Activated B cell treated with CpG ODN at 0.5 μM for 24 hours (primary cell): ENCODE measurements around the gene LEP. TPM values are rescaled to one million over a fixed set of nuclear protein-coding genes. Genes with fewer than 3 reads are reported as not detected.

ENCODE experiments used
- ATAC-seq: fragments of 200-7000 bp; cut with Tn5 transposase; one replicate; pipeline ENCODE4 v1.10.0; 2021; ENCODE audit warnings: low read depth, mild to moderate bottlenecking, moderate library complexity
- CTCF ChIA-PET: fragments of 350-600 bp; sonication (Branson Sonifier 250); formaldehyde crosslinking; loops from one replicate; lab custom pipeline; 2021; ENCODE audit warnings: antibody characterized with exemption; lab: Charles Lee
- POLR2A ChIA-PET: fragments of 350-600 bp; sonication (Branson Sonifier 250); formaldehyde crosslinking; loops from one replicate; lab custom pipeline; 2021; ENCODE audit warnings: antibody characterized with exemption; lab: Charles Lee
- DNase-seq: peaks from one replicate; pipeline ENCODE4 v3.0.0; 2022
- H3K27ac Mint-ChIP-seq: one replicate; pipeline ENCODE4 v1.8.0; 2020; ENCODE audit warnings: mixed read lengths
- H3K27me3 Mint-ChIP-seq: one replicate; pipeline ENCODE4 v1.8.0; 2021; ENCODE audit warnings: mixed read lengths
- H3K36me3 Mint-ChIP-seq: one replicate; pipeline ENCODE4 v1.8.0; 2021; ENCODE audit warnings: low read depth, mixed read lengths
- H3K4me1 Mint-ChIP-seq: one replicate; pipeline ENCODE4 v1.8.0; 2021; ENCODE audit warnings: mixed read lengths
- H3K4me3 Mint-ChIP-seq: one replicate; pipeline ENCODE4 v1.8.0; 2020; ENCODE audit warnings: mild to moderate bottlenecking, mixed read lengths
- H3K9me3 Mint-ChIP-seq: one replicate; pipeline ENCODE4 v1.8.0; 2020; ENCODE audit warnings: mixed read lengths
- intact Hi-C: fragments of 100-400 bp; cut with micrococcal nuclease; formaldehyde crosslinking; loops from one replicate; pipeline ENCODE4 v1.15.1; 2024
- total RNA-seq: library from RNA; stranded (reverse); gene quantifications from 2 replicates; pipeline ENCODE4 v1.2.3, GENCODE V29; 2022
- TF ChIP-seq, protein P1 (sequence below): fragments of 200-600 bp; IDR thresholded peaks from one replicate; pipeline ENCODE4 v1.8.0; 2022; ENCODE audit warnings: antibody characterized with exemption, mild to moderate bottlenecking

Gene LEP
- total RNA-seq, 1 donor from 2014 or later: not detected

DNA sequence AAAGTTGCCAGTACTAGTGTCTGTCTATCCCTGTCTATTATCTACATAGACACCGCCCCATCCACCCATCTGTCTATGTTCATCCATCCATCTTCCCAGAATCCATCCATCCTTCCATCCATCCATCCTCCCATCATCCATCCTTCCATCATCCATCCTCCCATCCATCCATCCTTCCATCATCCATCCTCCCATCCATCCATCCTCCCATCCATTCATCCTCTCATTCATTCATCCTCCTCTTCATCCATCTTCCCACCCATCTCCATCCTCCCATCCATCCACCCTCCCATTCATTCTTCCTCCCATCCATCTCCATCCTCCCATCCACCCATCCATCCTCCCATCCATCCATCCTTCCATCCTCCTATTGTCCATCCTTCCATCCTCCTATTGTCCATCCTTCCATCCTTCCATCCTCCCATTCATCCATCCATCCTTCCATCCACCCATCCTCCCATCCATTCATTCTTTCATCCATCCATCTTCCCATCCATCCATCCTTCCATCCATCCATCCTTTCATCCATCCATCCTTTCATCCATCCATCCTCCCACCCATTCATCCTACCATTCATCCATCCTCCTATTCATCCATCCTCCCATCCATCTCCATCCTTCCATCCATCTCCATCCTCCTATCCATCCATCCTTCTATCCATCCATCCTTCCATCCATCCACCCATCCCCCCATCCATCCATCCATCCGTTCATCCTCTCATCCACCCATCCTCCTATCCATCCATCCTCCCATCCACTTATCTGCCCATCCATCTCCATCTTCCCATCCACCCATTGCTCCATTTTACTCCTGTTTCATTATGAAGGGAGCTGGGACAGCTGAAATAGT lies 14.7 kb upstream of the LEP start:
- TF ChIP-seq, protein P1, sequence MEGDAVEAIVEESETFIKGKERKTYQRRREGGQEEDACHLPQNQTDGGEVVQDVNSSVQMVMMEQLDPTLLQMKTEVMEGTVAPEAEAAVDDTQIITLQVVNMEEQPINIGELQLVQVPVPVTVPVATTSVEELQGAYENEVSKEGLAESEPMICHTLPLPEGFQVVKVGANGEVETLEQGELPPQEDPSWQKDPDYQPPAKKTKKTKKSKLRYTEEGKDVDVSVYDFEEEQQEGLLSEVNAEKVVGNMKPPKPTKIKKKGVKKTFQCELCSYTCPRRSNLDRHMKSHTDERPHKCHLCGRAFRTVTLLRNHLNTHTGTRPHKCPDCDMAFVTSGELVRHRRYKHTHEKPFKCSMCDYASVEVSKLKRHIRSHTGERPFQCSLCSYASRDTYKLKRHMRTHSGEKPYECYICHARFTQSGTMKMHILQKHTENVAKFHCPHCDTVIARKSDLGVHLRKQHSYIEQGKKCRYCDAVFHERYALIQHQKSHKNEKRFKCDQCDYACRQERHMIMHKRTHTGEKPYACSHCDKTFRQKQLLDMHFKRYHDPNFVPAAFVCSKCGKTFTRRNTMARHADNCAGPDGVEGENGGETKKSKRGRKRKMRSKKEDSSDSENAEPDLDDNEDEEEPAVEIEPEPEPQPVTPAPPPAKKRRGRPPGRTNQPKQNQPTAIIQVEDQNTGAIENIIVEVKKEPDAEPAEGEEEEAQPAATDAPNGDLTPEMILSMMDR: no peak
- DNase-seq (no peak), ATAC-seq (no peak)
- Mint-ChIP-seq H3K4me1 (no peaks in the 10 kb centered on the region), H3K9me3 (peaks cover 3% of the 10 kb centered on the region), H3K36me3 (no peaks in the 10 kb centered on the region), H3K27me3 (peaks cover 26% of the 10 kb centered on the region), H3K27ac (no peak overlapping the region), H3K4me3 (no peak overlapping the region)
- POLR2A ChIA-PET: no interaction called here
- CTCF ChIA-PET: no interaction called here
- intact Hi-C loops: no loop called here

DNA sequence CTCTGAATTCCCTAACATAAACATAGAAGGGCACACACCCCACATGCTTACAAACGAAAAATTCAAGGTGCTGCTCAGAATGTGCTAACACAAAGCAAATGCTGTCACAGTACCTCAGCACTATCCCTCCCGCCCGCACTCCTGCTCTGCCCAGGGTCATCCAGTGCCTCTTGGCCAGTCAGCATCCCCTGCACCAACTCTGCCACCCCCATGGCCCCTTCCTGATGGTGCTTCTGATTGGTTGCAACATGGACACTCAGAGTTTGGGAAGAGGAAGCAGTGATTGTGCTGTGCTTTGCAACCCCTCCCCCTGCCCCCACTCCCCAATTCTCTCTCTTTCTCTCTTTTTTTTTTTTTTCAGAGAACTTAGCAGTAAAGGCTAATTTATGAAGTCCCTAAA lies 13.8 kb upstream of the LEP start:
- Mint-ChIP-seq H3K4me3 (no peak overlapping the region), H3K9me3 (peaks cover 3% of the 10 kb centered on the region), H3K27ac (no peak overlapping the region), H3K36me3 (no peaks in the 10 kb centered on the region), H3K27me3 (peaks cover 22% of the 10 kb centered on the region), H3K4me1 (no peaks in the 10 kb centered on the region)
- TF ChIP-seq, protein P1: no peak
- CTCF ChIA-PET: no interaction called here
- DNase-seq (no peak), ATAC-seq (no peak)
- intact Hi-C loops: no loop called here
- POLR2A ChIA-PET: no interaction called here

- no peaks in the 10 kb centered on the region for H3K36me3 Mint-ChIP-seq
- TF ChIP-seq, protein P1: no peak
- H3K27ac Mint-ChIP-seq: no peak overlapping the region
- H3K4me1 Mint-ChIP-seq: no peaks in the 10 kb centered on the region
- peaks cover 3% of the 10 kb centered on the region for H3K9me3 Mint-ChIP-seq
- DNase-seq (no peak), ATAC-seq (no peak)
- ChIA-PET CTCF (no interaction called here), POLR2A (no interaction called here)
- intact Hi-C loops: no loop called here
- no peak overlapping the region for H3K4me3 Mint-ChIP-seq
- H3K27me3 Mint-ChIP-seq: peaks cover 24% of the 10 kb centered on the region
Measured at GRCh38 chr7:128231021-128231420, 10.1 kb upstream of the LEP start.

DNA sequence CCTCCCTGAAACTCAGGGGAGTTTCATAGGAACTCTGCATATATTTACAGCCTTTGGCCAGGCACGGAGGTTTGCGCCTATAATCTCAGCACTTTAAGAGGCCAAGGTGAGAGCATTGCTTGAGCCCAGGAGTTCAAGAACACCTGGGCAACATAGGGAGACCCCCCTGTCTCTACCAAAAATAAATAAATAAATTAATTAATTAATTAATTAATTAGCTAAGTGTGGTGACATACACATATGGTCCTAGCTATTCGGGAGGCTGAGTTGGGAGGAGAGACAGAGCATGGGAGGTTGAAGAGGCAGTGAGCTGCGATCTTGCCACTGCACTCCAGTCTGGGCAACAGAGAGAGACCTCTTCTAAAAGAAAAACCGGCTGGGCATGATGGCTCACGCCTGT lies 9.4 kb upstream of the LEP start:
- CTCF ChIA-PET: no interaction called here
- ATAC-seq (no peak), DNase-seq (no peak)
- TF ChIP-seq, protein P1: no peak
- H3K27ac Mint-ChIP-seq: no peak overlapping the region
- H3K27me3 Mint-ChIP-seq: peaks cover 23% of the 10 kb centered on the region
- POLR2A ChIA-PET: no interaction called here
- H3K4me1 Mint-ChIP-seq: no peaks in the 10 kb centered on the region
- H3K36me3 Mint-ChIP-seq: no peaks in the 10 kb centered on the region
- no peak overlapping the region for H3K4me3 Mint-ChIP-seq
- intact Hi-C loops: no loop called here
- H3K9me3 Mint-ChIP-seq: peaks cover 2% of the 10 kb centered on the region

GRCh38 chr7:128233471-128233870 lies 7.6 kb upstream of the LEP start:
- CTCF ChIA-PET: no interaction called here
- H3K27me3 Mint-ChIP-seq: peaks cover 12% of the 10 kb centered on the region
- H3K27ac Mint-ChIP-seq: no peak overlapping the region

More at GRCh38 chr7:128233471-128233870, 7.6 kb upstream of the LEP start:
- TF ChIP-seq, protein P1: no peak
- peaks cover 3% of the 10 kb centered on the region for H3K9me3 Mint-ChIP-seq
- H3K4me1 Mint-ChIP-seq: no peaks in the 10 kb centered on the region
- POLR2A ChIA-PET: no interaction called here
- DNase-seq (no peak), ATAC-seq (no peak)
- intact Hi-C loops: no loop called here
- no peaks in the 10 kb centered on the region for H3K36me3 Mint-ChIP-seq
- H3K4me3 Mint-ChIP-seq: no peak overlapping the region
